Lung (tissue), 12 donors: Measurements from ENCODE around the gene ATP7A. TPM values are rescaled to one million over a fixed set of nuclear protein-coding genes. Genes with fewer than 3 reads are reported as not detected.

Source experiments
- ATAC-seq: fragments of 200-7000 bp; cut with Tn5 transposase; one replicate; pipeline ENCODE4 v1.9.1; 2020; ENCODE audit warnings: moderate number of reproducible peaks; ENCODE audit not compliant: insufficient read depth, low FRiP score
- DNase-seq, 3 donors: peaks; one replicate each; pipeline ENCODE4 v3.0.0-alpha.2; 2013 to 2017
- H3K27ac ChIP-seq, 2 donors: one replicate each; pipeline ENCODE4 v1.5.1; 2013; ENCODE audit warnings: mild to moderate bottlenecking in 2 of 2, moderate library complexity in 2 of 2, control low read depth in 1 of 2, inconsistent platforms in 1 of 2, low read depth in 1 of 2, low read length in 1 of 2
- H3K27me3 ChIP-seq, 3 donors: one replicate each; pipeline ENCODE4 v1.5.1; 2013; ENCODE audit warnings: low read length in 2 of 3; ENCODE audit not compliant: control insufficient read depth in 3 of 3, insufficient read depth in 3 of 3
- H3K36me3 ChIP-seq, 4 donors: one replicate each; pipeline ENCODE4 v1.5.1; 2013; ENCODE audit warnings: low read length in 4 of 4, mild to moderate bottlenecking in 1 of 4, moderate library complexity in 1 of 4; ENCODE audit not compliant: control insufficient read depth in 4 of 4, insufficient read depth in 4 of 4
- H3K4me1 ChIP-seq, 5 donors: one replicate each; pipeline ENCODE4 v1.5.1; 2013; ENCODE audit warnings: low read length in 5 of 5, mild to moderate bottlenecking in 2 of 5, moderate library complexity in 1 of 5; ENCODE audit not compliant: control insufficient read depth in 5 of 5, insufficient read depth in 5 of 5
- H3K4me3 ChIP-seq: one replicate; pipeline ENCODE4 v1.5.1; 2013; ENCODE audit warnings: mild to moderate bottlenecking, control low read depth, moderate library complexity
- H3K9ac ChIP-seq, 2 donors: one replicate each; pipeline ENCODE4 v1.5.1; 2013; ENCODE audit warnings: low read length in 2 of 2, control low read depth in 1 of 2; ENCODE audit not compliant: insufficient read depth in 1 of 2
- H3K9me3 ChIP-seq, 4 donors: one replicate each; pipeline ENCODE4 v1.5.1; 2013; ENCODE audit warnings: low read length in 3 of 4, mild to moderate bottlenecking in 1 of 4, moderate library complexity in 1 of 4; ENCODE audit not compliant: control insufficient read depth in 4 of 4, insufficient read depth in 3 of 4
- CTCF ChIP-seq: IDR thresholded peaks from 2 replicates; pipeline ENCODE4 v1.5.1; 2012; ENCODE audit warnings: mild to moderate bottlenecking; ENCODE audit errors: control extremely low read depth, extremely low read depth
- WGBS, 2 donors: extraction: QIAGEN DNeasy Blood & Tissue Kit; methylation state at CpG; one replicate each; pipeline ENCODE4 v1.1.7; 2013; 5-methylcytosine and 5-hydroxymethylcytosine counted together
- polyA plus RNA-seq, 2 donors: library from polyadenylated mRNA; stranded (reverse); fragments of 200-250 nt; gene quantifications; one replicate each; pipeline ENCODE4 v1.2.1, GENCODE V29; 2013
- total RNA-seq, 2 donors: library from RNA; depleted of rRNA in 1 of 2; stranded (reverse); fragments of >200 nt in 1 of 2; gene quantifications; one replicate each; pipeline ENCODE4 v1.2.1, GENCODE V29; 2014 to 2021
- donor health status: control.
- donor health status: control.
- donor health status: Bipolar disorder and iron deficiency.
- donor health status: healthy.
- donor health status: DM: yes; HTN: yes; CAD: no.

ATP7A gene
- total and polyA plus RNA-seq, 4 donors, result 2.5 to 23.5 (median 7.5) TPM

DNA sequence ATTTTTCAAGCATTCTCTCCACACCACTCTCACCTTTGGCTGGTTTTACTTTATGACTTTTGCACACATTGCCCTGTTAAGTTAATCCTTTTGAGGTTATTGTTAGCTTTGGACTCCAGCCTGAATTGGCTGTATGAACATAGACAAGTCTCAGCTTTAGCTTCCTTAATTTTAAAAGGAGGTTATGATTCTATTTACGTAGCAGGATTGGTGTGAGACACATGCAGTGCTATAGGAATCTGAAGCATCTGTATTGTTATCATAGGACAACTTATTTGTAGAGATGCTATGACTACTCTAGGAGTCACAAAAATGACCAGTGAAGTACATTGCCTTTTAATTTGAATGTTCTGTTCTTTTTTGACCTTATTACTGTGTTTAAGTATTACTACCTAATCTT, 43.2 kb downstream of the ATP7A start:
- TF ChIP-seq CTCF, result no peak
- H3K9ac ChIP-seq, result no peak overlapping the region
- no peak for ATAC-seq
- no peaks in the 10 kb centered on the region for H3K36me3 ChIP-seq
- no peaks in the 10 kb centered on the region for H3K27me3 ChIP-seq
- DNase-seq, result no peak
- no peak overlapping the region for H3K4me3 ChIP-seq
- no peak overlapping the region for H3K27ac ChIP-seq
- peaks cover 0 to 4% (median 0%) of the 10 kb centered on the region in 4 donors for H3K9me3 ChIP-seq
- 37 to 47% methylated on average over 1 of the region's 1 CpG for WGBS, 2 donors
- H3K4me1 ChIP-seq, result peaks cover 0 to 4% (median 0%) of the 10 kb centered on the region in 5 donors

GRCh38 chrX:77960567-77960966, 50.1 kb downstream of the ATP7A start:
- Histone ChIP-seq H3K9me3 (peaks cover 0 to 8% (median 0%) of the 10 kb centered on the region in 4 donors), H3K27me3 (no peaks in the 10 kb centered on the region), H3K36me3 (no peaks in the 10 kb centered on the region), H3K27ac (no peak overlapping the region), H3K4me3 (no peak overlapping the region), H3K9ac (no peak overlapping the region), H3K4me1 (no peaks in the 10 kb centered on the region)
- WGBS, 2 donors, result 46 to 83% methylated on average over 1 of the region's 1 CpG
- ATAC-seq, result no peak
- TF ChIP-seq CTCF, result no peak
- DNase-seq, result no peak

DNA sequence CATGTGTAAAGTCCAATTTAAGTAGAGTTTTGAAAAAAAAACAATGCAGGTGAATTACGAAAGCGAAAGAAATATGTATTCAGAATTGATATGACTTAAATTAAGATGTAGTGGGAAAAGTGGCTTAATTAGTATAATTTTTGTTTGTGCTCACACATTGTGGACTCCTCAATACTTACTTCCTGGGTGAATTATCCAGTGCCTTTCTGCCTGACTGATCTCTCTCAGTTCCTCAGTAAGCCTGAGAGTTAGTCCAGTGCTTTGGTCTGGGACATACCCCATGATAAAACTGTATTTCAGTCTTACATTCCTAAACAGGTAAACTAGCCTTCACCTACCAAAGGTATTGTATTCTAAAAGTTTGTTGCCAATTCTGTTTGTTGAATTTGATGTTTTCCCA, 50.6 kb downstream of the ATP7A start:
- Histone ChIP-seq H3K27ac (no peak overlapping the region), H3K27me3 (no peaks in the 10 kb centered on the region), H3K4me3 (no peak overlapping the region), H3K9me3 (peaks cover 0 to 11% (median 0%) of the 10 kb centered on the region in 4 donors), H3K4me1 (no peaks in the 10 kb centered on the region), H3K36me3 (no peaks in the 10 kb centered on the region), H3K9ac (no peak overlapping the region)
- 93 to 98% methylated on average over 2 of the region's 2 CpGs for WGBS, 2 donors
- ATAC-seq (no peak), DNase-seq (no peak)
- TF ChIP-seq CTCF, result no peak
